SU-DHL-6 (cell line): ENCODE data around the gene NEK10.

Source experiments
- H2AFZ ChIP-seq: fragments of 200-600 bp; sonication (generic); 2 replicates; pipeline ENCODE4 v1.6.1; 2014; ENCODE audit warnings: low read depth, mild to moderate bottlenecking, moderate library complexity, mixed read lengths, antibody characterized with exemption, low read length; ENCODE audit not compliant: severe bottlenecking
- H3F3A ChIP-seq: fragments of 200-600 bp; shearing (Covaris generic); 2 replicates; pipeline ENCODE4 v1.6.0; 2016; ENCODE audit warnings: antibody characterized with exemption, mild to moderate bottlenecking; ENCODE audit not compliant: insufficient read depth
- H3K27ac ChIP-seq: fragments of 200-600 bp; sonication (generic); 2 replicates; pipeline ENCODE4 v1.5.1; 2016; ENCODE audit warnings: low read depth, mild to moderate bottlenecking, low read length, moderate library complexity, mixed read lengths
- H3K27me3 ChIP-seq: fragments of 200-600 bp; sonication (generic), shearing (Covaris generic); 2 replicates; pipeline ENCODE4 v1.6.0; 2014; ENCODE audit warnings: mild to moderate bottlenecking, low read length
- H3K36me3 ChIP-seq: fragments of 200-600 bp; sonication (generic); 2 replicates; pipeline ENCODE4 v1.6.1; 2014; ENCODE audit warnings: mild to moderate bottlenecking, low read length, mixed read lengths
- H3K4me2 ChIP-seq: fragments of 300-600, 200-600 bp; shearing (Covaris generic), sonication (generic); 2 replicates; pipeline ENCODE4 v1.6.0; 2014; ENCODE audit warnings: low read length, low read depth, mild to moderate bottlenecking; ENCODE audit not compliant: poor library complexity, severe bottlenecking
- H3K4me3 ChIP-seq: fragments of 200-600 bp; sonication (generic); 2 replicates; pipeline ENCODE4 v1.5.1; 2014; ENCODE audit warnings: antibody characterized with exemption, low read length, mild to moderate bottlenecking, mixed read lengths; ENCODE audit not compliant: insufficient read depth, poor library complexity, severe bottlenecking
- H3K79me2 ChIP-seq: fragments of 200-600 bp; sonication (generic); 2 replicates; pipeline ENCODE4 v1.6.1; 2014; ENCODE audit warnings: mild to moderate bottlenecking, low read length, moderate library complexity; ENCODE audit not compliant: insufficient read depth
- H3K9ac ChIP-seq: fragments of 200-600 bp; sonication (generic); 2 replicates; pipeline ENCODE4 v1.7.0; 2014; ENCODE audit warnings: mild to moderate bottlenecking, low read length
- H3K9me2 ChIP-seq: fragments of 200-600 bp; sonication (generic); replicated peaks from 2 replicates; pipeline ENCODE4 v1.6.1; 2014; ENCODE audit warnings: low read length; ENCODE audit not compliant: insufficient read depth
- H3K9me3 ChIP-seq: fragments of 200-600 bp; sonication (generic); 2 replicates; pipeline ENCODE4 v1.6.1; 2014; ENCODE audit warnings: low read length, mixed read lengths; ENCODE audit not compliant: insufficient read depth
- H4K20me1 ChIP-seq: fragments of 200-600 bp; sonication (generic); 2 replicates; pipeline ENCODE4 v1.6.1; 2014; ENCODE audit warnings: low read depth, mild to moderate bottlenecking, antibody characterized with exemption, low read length, moderate library complexity, mixed read lengths
- EZH2phosphoT487 ChIP-seq: fragments of 200-600 bp; sonication (generic), shearing (Covaris generic); conservative IDR thresholded peaks from 2 replicates; pipeline ENCODE4 v1.6.1; 2018; ENCODE audit warnings: mild to moderate bottlenecking, antibody characterized with exemption, low read length, moderate library complexity, mixed read lengths
- TF ChIP-seq, protein P1 (sequence below): fragments of 200-600 bp; sonication (generic); IDR thresholded peaks from one replicate; pipeline ENCODE4 v1.5.1; 2017; ENCODE audit warnings: antibody characterized with exemption, mild to moderate bottlenecking, low read length, moderate library complexity; ENCODE audit not compliant: insufficient read depth, poor library complexity, severe bottlenecking

The NEK10 gene

DNA sequence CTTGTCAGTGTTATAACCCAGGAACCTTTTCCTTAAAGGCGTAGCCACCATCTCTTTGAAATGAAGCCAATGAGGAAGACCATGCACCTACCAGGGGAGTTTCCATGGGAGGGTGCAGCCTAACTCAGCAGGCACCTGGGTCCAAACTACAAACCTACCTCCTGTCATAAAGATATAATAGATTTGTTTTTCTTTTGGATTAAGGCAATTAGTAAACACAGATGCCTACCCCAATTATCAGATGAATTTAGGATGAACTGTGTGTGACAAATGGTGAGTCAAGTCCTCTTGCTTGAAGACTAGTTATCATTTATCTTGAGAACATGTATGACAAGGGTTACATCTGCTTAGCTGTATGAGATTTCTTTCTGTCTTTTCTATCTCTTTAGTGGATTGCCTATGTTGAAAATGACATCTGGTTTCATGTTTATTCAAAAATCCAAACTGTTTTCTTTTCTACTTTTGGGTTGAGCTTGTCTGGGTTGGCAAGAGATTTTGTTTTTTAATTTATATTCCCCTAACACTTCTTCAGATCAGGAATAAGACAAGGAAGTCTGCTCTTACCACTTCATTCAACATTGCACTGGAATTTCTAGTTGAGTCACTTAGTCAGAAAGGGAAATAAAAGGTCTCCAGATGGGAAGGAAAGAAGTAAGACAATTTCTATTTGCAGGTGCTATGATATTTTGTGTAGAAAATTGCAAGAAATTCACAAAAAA is 149.9 kb downstream of the NEK10 start:
- Histone ChIP-seq H3K4me2 (no peak overlapping the region), H3K9me3 (no peaks in the 10 kb centered on the region), H3K4me3 (no peak overlapping the region), H3K9me2 (no peaks in the 10 kb centered on the region), H3K36me3 (no peaks in the 10 kb centered on the region), H2AFZ (no peak overlapping the region), H3K79me2 (no peaks in the 10 kb centered on the region), H3F3A (no peaks in the 10 kb centered on the region), H3K27me3 (no peaks in the 10 kb centered on the region), H3K27ac (no peak overlapping the region), H3K9ac (no peak overlapping the region), H4K20me1 (no peaks in the 10 kb centered on the region)
- TF ChIP-seq, protein P1, sequence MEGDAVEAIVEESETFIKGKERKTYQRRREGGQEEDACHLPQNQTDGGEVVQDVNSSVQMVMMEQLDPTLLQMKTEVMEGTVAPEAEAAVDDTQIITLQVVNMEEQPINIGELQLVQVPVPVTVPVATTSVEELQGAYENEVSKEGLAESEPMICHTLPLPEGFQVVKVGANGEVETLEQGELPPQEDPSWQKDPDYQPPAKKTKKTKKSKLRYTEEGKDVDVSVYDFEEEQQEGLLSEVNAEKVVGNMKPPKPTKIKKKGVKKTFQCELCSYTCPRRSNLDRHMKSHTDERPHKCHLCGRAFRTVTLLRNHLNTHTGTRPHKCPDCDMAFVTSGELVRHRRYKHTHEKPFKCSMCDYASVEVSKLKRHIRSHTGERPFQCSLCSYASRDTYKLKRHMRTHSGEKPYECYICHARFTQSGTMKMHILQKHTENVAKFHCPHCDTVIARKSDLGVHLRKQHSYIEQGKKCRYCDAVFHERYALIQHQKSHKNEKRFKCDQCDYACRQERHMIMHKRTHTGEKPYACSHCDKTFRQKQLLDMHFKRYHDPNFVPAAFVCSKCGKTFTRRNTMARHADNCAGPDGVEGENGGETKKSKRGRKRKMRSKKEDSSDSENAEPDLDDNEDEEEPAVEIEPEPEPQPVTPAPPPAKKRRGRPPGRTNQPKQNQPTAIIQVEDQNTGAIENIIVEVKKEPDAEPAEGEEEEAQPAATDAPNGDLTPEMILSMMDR = no peak
- no peak for TF ChIP-seq EZH2phosphoT487

DNA sequence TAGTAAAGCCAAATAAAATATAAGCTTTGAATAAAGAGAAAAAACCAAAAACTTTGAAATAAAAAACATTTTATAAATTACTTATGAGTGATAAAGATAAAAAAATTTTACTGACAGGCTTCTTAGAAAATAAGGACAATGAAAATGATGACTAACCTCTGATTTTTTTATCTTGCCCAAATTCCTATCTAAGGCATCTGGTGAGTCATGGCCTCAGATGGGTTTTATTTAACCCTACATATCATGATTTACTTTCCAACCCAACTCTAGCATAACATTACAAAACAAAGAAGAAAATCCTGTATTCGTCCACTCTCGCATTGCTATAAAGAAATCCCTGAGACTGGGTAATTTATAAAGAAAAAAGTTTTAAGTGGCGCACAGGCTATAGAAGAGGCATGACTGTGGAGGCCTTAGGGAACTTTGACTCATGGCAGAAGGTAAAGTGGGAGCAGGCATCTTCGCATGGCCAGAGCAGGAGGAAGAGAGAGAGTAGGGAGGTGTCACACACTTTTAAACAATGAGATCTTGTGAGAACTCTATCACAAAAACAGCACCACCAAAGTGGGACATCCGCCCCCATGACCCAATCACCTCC is 152.1 kb downstream of the NEK10 start:
- no peak overlapping the region for H3K9ac ChIP-seq
- H3K4me3 ChIP-seq = no peak overlapping the region
- no peaks in the 10 kb centered on the region for H4K20me1 ChIP-seq
- no peaks in the 10 kb centered on the region for H3F3A ChIP-seq
- no peaks in the 10 kb centered on the region for H3K79me2 ChIP-seq
- no peak overlapping the region for H2AFZ ChIP-seq
- H3K9me2 ChIP-seq = no peaks in the 10 kb centered on the region
- H3K4me2 ChIP-seq = no peak overlapping the region
- no peaks in the 10 kb centered on the region for H3K9me3 ChIP-seq
- no peaks in the 10 kb centered on the region for H3K36me3 ChIP-seq
- TF ChIP-seq, protein P1 = no peak
- TF ChIP-seq EZH2phosphoT487 = no peak
- H3K27ac ChIP-seq = no peak overlapping the region
- no peaks in the 10 kb centered on the region for H3K27me3 ChIP-seq

DNA sequence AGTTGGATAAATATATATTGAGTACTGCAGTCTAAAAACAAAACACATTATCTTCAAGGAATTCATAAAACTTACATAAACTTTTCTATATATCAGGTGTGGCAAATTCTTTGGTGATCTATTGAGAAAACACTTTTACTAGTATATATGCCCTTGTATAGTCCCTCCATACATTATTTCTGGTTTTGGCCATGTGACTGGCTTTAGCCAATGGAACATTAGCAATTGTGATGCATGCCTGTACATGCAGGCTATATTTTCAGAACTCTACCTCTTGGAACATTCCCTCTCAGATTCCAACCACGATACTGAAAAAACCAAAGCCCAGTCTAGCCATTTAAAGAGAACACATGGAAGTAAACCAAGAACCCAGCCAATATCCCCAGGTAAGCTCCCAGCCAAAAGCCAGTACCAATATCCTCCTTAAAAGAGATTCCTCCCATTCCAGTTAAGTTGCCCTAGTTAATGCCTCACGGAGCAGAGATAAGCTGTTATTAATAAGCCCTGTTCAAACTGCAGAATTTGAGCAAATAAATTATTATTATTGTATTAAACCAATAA is 152.8 kb downstream of the NEK10 start:
- Histone ChIP-seq H2AFZ (no peak overlapping the region), H3K9ac (no peak overlapping the region), H3K27ac (no peak overlapping the region), H3K9me2 (no peaks in the 10 kb centered on the region), H3F3A (no peaks in the 10 kb centered on the region), H3K9me3 (no peaks in the 10 kb centered on the region), H3K4me3 (no peak overlapping the region), H3K4me2 (no peak overlapping the region), H3K27me3 (no peaks in the 10 kb centered on the region), H3K79me2 (no peaks in the 10 kb centered on the region), H3K36me3 (no peaks in the 10 kb centered on the region), H4K20me1 (no peaks in the 10 kb centered on the region)
- no peak for TF ChIP-seq EZH2phosphoT487
- TF ChIP-seq, protein P1 = no peak
